NCI-H345 treated with DMSO at 0.1 percent for 48 hours (cell line): Measurements from ENCODE around the gene GNG4.
"Not testable (repeated sequence)": the region's sequence is repeated elsewhere in the genome, so short reads cannot be mapped to it uniquely, and the experiment has no call there.

Experiments used
- DNase-seq: peaks from one replicate; lab custom pipeline; 2025; ENCODE audit not compliant: unreplicated experiment; lab: John Stamatoyannopoulos, UW

The GNG4 gene

DNA sequence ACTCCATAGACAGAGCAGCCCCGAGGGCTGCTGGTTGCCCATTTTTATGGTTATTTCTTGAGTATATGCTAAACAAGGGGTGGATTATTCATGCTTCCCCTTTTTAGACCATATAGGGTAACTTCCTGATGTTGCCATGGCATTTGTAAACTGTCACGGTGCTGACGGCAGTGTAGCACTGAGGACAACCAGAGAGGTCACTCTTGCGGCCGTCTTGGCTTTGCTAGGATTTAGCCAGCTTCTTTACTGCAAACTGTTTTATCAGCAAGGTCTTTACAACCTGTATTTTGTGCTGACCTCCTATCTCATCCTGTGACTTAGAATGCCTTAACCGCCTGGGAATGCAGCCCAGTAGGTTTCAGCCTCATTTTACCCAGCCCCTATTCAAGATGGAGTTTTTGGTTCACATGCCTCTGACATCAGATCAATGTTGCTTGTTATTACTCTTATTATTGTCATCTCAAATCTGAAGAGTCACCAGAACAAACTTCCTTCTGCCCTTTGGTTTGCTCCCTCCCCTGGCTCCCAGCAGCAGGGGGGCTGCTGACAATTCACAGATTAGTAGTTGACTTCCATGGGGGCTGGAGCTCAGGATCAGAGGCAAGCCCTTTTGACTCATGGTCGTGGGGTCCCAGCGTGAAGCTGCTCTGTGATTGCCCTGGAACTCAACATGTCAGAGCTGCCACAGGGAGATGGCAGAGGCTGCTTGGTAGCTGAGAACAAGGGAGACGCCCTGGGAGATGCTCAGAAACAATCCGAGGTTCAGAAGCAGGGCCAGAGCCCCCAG, 103.0 kb downstream of the GNG4 start:
- DNase-seq = not testable (repeated sequence)

GRCh38 chr1:235545292-235545930, 104.2 kb downstream of the GNG4 start:
- no peak for DNase-seq

GRCh38 chr1:235542845-235543244, 106.7 kb downstream of the GNG4 start:
- DNase-seq = not testable (repeated sequence)

- no peak for DNase-seq
These were observed 116.0 kb downstream of the GNG4 start for GRCh38 chr1:235533476-235534168.

DNA sequence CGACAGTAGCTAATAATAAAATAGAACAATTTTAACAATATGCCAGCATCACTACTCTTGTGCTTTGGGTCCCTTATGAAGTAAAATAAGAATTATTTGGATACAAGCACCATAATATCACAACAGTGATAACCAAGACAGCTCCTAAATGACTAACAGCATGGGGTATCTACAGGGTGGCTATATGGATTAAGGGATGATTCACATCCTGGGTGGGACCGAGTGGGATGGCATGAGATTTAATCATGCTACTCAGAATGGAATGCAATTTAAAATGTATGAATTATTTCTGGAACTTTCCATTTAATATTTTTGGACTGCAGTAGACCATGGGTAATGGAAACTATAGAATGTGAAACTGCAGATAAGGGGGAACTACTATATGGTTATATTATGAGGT, 117.2 kb downstream of the GNG4 start:
- DNase-seq = no peak

GRCh38 chr1:235527196-235527814, 122.3 kb downstream of the GNG4 start:
- no peak for DNase-seq

DNA sequence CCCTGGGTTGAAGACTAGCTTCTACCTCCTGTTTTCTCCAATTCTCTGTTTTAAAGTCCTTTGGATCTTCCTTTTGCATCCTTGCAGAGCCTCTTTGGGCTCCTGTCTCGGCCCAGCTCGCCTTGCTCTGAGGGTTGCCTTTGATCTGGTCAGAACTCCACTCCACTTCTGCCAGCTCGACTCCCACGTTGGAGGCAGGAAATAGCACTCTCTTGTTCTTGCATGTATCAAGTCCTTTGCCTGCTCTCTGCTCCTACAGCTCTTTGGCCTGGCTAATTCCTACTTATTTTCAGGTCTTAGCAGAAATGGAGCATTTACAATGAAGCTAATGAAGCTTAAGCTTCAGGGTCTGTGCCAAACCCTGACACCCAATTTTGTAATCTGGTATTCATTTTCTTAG, 124.3 kb downstream of the GNG4 start:
- no peak for DNase-seq

DNA sequence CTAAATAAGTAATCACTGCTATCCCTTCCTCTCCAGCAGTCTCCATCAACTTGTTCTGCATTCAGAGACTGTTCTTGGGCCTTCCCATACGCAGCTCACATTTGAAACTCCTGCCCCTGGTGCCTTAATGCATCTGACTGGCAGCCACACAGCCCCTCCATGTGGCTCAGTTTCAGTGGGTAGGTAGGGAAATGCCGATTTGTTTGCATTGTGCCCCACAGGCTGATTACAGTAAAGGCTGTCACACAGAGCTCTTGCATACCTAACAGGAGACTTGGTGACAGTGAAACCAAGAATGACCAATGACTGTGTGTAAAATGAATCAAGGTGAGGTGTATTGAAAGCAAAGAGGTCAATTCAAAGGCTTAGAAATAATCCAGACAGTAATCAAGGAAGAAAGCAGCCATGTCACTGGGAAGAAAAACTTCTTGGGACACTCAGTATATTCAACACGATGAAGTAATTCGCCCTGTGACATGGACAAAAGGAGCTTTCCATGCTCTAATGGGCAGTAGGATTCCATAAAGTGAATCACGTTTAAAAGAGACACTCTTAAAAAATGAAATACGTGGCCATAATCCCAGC, 132.6 kb downstream of the GNG4 start:
- no peak for DNase-seq

GRCh38 chr1:235515844-235516512, 133.6 kb downstream of the GNG4 start:
- no peak for DNase-seq

DNA sequence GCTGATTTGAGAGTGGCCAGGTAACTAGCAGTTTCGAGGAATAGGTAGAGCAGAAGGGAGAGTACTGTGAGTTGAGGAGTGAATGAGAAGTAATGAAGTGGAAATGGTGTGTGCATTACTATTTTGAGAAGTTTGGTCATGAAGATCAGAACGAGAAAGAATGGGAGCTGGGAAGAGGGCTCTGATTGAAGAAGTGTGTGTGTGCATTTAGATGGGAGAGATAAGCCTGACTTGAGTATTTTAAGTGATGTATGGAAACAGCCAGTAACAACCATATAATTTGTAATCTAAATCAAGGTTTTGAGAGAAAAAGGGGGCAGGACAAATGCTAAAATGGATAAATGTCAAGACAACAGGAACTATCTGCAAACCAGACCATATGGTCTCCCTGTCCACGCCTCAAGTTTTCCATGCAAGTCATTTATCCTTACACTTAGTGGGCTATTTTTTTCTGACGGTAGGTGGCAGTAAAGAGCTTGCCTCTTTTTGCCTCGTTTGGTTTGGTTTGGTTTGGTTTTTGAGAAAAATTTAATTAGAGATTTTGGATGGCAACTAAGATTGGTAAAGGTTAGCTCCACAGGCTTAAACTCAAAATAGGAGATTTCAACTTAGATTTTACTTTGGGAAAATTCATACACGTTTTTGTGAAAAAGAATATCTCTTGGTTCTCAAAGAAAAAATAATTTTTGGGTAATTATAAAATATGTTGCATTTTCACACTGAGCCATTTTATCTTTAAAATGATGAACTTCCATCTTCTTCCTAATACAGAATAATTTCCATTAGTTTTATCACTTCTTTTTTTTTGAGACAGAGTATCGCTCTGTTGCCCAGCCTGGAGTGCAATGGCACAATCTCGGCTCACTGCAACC, 135.9 kb downstream of the GNG4 start:
- DNase-seq = peak; percentile 34

DNA sequence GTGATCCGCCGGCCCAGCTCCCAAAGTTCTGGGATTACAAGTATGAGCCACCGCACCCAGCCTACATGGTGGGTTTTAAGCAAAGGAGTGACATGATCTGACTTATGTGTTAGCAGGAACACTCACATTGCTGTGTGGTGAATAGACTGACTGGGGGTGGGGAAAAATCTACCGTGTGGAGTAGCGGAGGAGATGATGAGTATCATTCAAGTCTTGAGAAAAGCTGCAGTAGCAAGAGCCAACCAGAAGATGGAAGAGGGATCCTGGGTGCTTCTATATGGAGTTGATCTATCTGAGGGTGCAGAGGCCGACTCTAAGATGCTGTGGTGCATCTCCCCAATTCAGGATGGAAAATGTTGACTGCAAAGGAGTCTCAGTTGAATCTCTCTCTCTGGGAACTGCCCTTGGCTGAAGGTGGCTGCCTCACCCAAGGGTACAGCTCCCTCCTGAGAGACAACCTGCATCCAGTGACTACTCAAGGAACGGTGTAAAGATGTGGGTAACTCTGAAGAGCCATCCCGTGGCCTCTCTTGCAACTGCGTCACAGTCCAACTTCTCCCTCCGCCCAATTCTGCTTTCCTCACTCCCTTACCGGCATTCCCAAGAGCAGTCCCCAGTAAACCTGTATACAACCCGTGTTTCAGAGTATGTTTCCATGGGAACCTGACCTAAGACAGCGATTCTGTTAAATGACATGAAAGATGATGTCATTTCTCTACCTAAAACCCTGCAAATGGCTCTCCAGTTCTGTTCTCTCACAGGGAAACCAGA, 137.9 kb downstream of the GNG4 start:
- no peak for DNase-seq

GRCh38 chr1:235510823-235511222, 138.8 kb downstream of the GNG4 start:
- DNase-seq = no peak

DNA sequence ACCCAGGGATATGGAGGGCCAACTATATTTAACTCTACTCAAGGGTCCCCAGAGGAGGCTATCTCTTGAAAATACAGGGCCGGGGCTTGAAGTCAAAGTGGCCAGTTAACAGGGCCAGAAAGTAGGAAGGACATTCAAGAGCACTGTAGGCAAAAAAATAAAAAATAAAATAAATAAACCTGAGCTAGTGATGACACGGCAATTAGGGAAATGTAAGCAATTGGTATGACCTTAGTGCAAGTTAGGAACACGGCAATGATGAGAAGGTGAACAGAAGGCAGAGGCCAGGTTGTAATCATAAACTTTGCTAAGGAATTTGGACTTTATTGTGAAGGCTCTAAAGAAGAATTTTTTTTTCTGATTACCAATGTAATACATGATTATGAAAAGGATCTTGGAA, 142.0 kb downstream of the GNG4 start:
- DNase-seq = no peak

DNA sequence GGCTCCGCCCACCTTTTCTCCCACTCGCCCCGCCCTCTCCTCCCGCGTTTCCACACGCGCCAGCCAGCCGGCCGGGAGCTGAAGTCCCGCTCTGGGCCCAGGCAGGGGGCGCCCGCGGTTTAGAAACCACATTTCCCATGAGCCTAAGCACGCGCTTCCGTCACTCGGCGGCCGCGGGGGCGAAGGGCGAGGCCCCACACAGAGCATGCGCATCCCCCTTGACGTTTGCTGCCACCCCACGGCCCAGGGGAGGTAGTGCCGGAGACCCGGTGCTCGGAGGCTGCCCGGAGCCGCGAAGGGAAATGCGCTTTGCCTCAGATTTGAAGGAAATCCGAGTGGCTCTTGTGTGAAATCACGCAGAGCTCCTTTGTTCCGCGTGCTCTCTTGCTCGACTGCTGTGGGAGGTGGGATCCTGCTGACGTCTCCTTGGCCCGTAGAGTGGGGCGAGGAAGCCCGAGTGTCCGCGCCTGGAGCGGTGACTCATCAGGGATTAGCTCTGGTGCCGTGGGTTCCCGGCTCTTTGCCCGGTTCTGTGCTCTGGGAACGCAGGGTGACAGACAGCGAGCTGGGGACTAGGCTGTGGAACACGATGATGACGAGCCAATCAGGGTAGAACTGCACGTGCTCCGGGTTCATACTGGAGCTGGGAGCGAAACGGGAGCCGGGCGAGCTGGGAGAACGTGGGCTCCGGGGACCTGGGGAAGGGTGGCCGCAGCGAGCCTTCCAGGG, 144.9 kb downstream of the GNG4 start:
- DNase-seq = peak; percentile 98

GRCh38 chr1:235504122-235504493, 145.5 kb downstream of the GNG4 start, which contains the start of gene B3GALNT2:
TSS of gene B3GALNT2 (minus strand) at chr1:235504452. CDS start at chr1:235504252, 200 bp downstream.
- DNase-seq = no peak

DNA sequence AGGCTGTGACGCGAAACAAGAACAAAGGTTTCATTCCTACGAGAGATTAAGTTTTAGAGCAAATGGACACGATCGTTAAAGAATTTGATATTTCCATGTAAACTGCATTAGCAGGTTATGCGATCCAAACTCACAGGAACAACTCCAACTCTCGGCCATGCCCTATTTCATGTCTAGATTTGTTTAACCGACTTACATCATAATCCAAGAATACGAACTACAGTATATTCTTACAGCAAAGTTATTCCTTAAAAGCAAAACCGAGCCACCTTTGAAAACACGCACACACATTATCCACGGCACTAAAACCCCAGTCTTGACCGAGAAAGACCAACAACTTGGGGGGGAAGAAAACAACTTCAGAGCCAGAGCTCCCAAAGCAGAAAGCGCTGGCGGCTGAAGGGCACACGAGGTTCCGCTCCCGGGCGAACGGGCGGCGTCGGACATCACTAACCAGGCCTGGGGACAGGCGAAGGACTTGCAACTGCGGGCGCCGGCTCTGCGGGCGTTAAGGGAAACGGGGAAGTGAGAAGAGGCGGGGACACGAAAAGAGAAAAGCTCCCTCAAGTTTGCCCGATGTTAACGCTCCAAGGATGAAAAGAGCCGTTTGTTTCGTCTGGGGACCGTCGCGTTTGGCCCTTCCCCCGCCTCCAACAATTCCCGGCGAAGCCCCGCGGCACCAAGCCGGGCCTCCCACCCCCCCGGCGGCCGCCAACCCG, 146.0 kb downstream of the GNG4 start:
- peak; percentile 16 for DNase-seq

DNA sequence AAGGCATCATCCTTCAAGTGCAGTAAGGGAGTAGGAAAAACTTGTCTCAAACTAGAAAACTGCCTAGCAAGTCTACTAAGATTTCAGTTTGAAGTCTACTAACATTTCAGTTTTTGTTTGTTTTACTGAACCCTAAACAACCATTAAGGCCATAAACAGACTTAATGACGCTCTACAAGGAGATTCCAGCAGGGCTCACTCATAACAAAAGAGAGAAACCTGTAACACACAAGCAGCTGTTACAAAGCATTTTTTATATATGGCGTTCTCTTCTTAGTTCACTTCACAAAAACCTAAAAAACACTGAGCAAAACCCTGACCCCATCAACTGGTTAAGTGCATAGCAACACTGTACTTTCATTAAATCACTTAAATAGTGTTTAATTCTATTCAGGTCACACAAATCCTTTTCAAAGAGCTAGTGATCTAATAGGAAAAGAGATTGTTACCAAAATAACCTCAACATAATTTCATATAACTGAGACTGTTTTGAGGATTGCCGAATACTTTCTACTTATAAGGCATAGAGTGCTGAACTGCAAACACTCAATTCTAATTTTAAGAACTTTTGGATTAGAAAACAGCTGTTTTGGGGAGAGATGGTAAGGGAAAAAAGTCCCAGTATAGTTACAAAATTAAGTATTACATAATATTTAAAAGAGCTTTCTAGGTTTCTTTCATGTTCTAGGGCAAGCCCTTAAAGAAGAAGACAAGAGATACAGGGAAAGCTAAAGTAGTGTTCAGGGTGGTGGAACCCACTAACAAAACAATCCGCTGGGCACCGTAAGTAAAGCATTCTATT, 146.8 kb downstream of the GNG4 start:
- DNase-seq = peak; percentile 16
